OCI-LY3 (cell line): ENCODE data around the gene UPK2.

Experiments
- EZH2phosphoT487 ChIP-seq: fragments of 200-600 bp; shearing (Covaris generic); IDR thresholded peaks from 2 replicates; pipeline ENCODE4 v1.6.1; 2018; ENCODE audit warnings: antibody characterized with exemption, mixed run types, low read depth
- TF ChIP-seq, protein P1 (sequence below): fragments of 200-600, 300-600 bp; sonication (generic); IDR thresholded peaks from 2 replicates; pipeline ENCODE4 v1.5.1; 2014; ENCODE audit warnings: antibody characterized with exemption, low read length, low read depth

GRCh38 chr11:118917481-118918127 lies 38.5 kb upstream of the UPK2 start:
- no peak for TF ChIP-seq EZH2phosphoT487
- TF ChIP-seq, protein P1, sequence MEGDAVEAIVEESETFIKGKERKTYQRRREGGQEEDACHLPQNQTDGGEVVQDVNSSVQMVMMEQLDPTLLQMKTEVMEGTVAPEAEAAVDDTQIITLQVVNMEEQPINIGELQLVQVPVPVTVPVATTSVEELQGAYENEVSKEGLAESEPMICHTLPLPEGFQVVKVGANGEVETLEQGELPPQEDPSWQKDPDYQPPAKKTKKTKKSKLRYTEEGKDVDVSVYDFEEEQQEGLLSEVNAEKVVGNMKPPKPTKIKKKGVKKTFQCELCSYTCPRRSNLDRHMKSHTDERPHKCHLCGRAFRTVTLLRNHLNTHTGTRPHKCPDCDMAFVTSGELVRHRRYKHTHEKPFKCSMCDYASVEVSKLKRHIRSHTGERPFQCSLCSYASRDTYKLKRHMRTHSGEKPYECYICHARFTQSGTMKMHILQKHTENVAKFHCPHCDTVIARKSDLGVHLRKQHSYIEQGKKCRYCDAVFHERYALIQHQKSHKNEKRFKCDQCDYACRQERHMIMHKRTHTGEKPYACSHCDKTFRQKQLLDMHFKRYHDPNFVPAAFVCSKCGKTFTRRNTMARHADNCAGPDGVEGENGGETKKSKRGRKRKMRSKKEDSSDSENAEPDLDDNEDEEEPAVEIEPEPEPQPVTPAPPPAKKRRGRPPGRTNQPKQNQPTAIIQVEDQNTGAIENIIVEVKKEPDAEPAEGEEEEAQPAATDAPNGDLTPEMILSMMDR = no peak
